GM10847 (cell line): ENCODE data around the gene CSPG4.

ENCODE experiments used
- POLR2A ChIP-seq: IDR thresholded peaks from 2 replicates; pipeline ENCODE4 v1.6.1; 2011; ENCODE audit not compliant: insufficient read length; ENCODE audit errors: extremely low read depth

CSPG4 gene

DNA sequence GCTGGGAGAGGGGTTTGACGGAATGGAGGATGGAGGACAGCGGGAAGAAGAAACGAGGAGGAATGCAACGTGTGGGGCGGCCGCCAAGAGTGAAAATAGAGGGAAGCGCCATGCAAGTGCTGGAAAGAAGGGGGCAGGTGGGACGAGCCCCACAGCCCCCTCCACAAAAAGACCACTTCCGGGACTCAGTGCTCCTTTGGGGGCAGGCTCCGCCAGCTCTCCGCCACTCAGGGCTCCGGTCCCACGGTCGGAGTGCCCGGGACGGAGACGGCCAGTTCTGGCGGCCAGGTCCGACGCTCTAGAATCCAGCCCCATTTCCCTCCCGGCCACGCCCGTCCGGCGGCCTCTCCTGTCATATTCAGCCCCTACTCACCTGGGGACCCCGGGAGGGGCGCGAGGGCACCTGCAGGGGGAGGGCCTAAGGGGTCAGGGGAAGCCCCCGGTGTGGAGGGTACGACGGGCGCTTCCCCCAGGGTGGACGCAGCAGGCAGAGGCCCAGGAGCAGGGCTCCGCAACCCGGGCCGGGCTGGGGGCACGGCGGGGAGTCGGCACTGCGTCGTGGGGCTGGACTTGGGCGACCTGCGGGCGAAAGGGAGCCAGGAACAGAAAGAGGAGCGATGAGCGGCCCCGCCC lies 25.5 kb upstream of the CSPG4 start:
- peak; percentile 36 for TF ChIP-seq POLR2A

DNA sequence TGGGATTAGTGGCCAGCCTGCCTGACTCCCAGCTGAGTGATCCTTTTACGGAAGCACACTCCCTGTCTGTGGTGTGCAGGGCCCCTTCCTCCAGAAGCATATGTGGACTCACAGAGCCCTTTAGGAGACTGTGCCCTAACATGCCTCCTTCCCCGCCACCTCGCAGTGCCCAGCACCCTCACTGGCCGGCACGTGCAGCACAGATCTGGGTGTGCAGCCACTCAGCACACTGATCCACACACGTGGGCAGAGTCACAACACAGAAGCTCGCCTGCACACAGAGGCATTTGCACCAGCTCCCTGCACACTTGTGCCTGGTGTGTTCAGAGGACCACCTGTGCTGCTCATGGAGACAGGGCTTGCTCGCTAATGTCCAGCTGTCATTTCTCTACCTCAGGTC lies 23.6 kb upstream of the CSPG4 start:
- TF ChIP-seq POLR2A = no peak

DNA sequence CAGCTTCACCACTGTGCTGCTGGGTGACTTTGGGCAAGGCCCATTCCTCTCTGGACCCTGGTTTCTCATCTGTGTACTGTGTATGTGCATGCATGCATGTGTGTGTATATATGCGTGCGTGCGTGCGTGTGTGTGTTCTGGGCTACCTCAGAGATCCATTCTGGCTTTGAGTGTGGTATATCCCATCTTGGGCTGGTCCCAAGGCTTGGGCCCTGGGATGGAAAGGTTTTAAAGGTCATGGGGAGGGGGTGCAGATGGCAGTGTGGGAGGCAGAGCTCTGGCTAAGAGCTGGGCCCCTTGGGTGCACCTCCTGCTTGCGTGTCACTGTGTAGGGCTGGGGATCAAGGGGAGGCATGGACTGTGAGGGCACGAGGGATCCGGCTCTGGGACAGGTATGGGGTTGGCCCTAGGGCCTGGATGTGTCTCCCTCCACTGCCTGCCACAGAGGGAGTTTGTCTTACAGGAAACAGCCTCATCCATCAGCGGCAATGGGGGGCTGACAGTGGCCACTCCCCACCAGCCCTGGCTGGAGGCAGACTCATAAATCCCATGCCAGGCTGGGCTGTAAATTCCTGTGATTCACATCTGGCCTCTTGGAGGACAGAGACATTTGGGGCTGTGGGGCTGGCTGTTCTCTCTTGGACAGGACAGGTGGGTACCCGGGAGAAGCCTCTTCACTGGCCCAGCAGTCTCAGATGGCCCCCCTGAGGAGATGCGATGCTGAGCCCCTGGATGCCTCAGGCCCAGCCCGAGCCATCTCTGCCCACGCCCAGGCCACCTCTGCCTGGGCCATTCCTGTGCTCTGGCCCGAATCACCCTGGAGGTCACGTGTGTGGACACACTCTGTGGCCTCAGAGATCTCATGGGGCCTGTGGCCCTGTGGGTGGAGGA lies 21.4 kb upstream of the CSPG4 start:
- TF ChIP-seq POLR2A = no peak

DNA sequence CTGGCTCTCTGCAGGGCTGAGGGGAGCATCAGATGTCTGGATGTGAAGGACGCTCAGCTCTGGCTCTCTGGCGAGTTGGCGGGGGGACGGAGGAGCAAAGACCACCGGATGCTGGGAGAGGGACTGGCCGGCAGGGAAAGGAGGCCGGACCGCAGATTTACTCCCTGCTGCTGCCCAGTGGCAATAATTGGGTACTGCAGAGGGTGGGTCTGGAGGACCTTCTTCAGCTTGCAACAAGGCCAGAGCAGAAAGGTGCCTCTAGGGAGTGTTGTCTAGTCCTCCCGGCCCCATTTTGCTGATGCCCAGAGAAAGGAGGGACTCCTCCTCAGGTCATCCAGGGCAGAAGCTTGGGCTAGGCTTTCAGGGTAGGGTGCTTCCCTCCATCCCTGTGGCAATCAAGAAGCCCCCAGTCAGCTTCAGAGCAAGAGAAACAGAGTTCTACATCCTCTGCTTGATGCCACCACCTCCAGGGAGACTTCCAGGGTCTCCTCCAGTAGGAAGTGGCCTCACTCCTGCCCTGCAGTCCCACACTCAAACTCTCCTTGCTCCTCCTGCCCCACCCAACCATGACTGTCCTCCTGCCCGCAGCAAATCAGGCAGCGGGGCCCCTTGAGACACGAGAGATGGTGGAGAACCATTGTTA lies 20.3 kb upstream of the CSPG4 start:
- no peak for TF ChIP-seq POLR2A

DNA sequence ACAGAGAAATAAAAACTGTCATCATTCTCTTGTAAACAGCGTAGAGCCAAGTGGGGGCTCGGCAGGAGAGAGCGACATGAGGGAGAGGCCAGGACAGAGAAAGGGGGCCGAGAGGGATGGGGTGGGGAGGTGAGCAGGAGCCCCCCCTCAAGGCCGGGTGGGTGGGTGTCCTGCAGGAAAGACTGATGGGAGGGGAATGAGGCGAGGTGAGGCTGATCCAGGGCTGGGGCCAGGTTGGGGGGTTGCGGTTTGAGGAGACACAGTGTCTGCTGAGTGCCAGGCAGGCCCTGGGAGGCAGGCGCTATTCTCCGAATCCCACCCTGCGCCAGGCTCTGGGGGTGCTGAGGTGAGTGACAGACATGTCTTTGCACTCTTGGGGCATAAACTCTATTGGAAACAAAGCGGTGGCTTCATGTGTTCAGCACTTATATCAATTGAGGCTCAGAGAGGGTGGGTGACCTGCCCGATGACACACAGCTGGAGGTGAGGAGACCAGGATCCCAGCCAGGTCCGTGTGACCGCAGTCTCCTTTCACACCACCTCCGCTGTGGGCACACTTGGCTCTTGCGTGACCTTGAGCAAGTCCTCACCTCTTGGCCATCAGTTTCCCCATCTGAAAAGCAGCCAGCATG lies 19.6 kb upstream of the CSPG4 start:
- no peak for TF ChIP-seq POLR2A

DNA sequence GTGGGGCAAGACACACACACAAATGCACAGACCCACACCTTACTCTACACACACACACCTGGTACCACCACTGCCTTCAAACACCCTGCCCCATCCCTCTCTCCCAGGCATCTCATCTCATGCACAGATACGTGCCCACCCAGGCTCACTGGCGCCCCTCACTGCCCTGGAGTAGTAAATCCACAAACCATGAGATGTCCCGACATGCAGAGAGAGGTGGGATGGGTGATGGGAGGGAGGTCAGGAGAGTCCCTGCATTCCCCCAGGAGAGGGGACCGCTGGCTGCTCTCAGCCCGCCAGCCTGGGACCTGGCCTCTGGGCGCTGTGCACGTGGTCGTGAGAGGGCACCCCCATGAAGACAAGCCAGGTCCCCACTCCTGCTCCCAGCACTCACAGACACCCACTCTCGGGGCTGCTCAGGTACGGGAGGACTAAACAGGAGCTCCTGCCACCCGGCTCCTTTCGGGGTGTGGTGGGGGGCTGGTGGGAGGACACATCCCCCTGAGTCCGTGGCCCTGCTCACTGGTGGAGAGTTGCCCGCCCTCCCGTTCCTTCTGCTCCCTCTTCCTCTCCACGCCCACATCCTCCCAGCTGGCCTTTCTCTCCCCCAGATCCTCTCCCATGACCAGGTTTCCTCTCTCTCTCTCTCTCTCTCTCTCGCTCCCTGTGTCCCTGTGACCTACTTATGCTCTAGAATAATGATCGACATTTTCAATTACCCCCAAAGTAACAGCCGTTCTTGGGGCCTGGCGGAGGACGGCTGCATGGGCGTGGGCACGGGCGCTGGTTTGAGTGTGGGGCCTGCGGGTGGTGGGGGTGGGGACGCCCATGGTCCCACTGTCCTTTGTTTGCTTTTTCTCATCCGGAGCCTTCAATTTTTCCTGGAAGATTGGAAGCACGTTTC lies 18.9 kb upstream of the CSPG4 start:
- TF ChIP-seq POLR2A = no peak

DNA sequence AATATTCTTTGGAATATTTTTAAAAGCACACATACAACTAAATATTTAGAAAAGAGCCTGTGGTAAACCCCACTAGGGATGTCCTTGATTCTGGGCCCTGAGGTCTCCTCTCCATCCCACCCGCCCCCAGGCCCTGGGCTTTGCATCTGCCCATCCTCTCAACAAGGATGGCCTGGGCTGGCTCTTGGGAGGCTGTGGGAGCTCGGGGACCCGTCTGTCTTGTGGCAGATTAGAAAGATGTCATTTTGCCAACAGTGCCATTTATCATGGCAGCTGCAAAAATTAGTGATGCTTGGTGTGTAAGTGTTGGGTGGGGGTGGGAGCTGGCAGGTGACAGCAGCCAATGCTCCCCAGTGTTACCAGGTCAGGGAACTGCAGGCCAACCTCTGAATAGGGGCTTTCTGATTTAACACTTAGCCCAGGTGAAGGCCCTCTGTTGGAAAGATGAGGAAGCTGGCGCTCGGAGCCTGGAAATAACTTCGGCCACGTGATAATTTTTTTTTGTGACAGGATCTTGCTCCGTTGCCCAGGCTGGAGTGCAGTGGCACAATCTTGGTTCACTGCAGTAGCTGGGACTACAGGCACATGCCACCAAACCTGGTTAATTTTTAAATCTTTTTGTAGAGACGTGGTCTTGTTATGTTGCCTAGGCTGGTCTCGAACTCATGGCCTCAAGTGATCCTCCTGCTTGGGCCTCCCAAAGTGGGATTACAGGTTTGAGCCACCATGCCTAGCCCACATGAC lies 16.9 kb upstream of the CSPG4 start:
- no peak for TF ChIP-seq POLR2A

DNA sequence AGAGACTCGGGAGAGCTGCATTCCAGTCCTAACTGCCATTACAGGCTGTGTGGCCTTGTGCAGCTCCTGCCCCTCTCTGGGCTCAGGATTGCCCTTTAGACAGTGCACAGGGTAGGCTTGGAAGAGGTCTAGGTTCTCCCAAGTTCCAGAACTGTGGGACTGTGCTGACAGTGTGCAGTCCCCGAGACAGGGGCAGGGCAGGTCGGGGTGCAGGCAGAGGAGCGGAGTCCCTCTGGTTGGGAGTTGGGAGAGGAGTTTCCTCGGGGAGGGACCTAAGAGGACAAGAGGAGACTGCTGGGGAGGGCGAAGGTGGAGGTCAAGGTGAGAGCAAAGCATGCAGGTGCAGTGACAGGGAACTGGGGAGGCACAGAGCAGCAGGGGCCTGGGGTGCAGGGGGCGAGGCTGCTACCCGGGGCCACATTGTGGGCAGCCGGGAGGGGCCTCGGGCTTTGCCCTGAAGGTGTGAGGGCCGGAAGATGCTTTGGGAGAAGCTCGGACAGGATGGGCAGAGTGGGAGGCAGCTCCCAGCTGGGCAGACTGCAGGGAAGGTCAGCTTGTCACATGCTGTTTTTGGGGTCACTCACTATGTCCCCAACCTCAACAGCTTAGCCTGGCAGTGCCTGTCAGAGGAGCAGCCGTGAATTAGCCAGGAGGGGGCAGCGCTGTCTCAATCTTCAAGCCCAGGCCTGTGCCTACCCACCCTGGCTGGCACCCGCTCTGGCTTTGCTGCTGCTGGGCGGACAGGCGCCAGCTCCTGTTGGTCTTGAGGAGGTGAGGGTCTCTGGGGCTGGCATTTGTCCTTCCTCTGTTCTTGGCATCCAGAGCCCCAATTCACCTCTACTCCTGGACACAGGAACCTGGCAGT lies 15.4 kb upstream of the CSPG4 start:
- no peak for TF ChIP-seq POLR2A

DNA sequence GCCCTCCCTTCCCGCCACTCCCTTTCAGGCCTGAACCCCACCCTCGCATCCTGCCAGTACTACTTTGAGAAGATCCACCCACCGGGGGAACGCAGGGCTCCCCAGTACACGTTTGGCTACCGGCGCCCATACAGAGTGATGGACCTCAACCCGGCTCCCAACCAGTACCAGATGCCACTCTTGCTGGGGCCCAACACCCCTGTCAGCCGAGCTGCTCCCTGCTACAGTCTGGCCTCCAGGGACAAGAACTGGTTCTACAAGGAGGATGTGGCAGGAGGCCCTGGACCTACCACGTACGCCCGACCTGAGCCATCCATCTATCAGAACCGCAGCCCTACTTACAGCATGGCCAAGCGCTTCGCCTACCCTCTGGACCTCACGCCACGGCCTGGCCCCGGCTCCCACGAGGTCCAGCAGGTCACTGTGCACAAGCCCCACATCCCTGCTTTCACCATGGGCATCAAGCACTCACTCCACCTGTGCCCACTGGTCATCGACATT lies 14.4 kb upstream of the CSPG4 start:
- TF ChIP-seq POLR2A = no peak

DNA sequence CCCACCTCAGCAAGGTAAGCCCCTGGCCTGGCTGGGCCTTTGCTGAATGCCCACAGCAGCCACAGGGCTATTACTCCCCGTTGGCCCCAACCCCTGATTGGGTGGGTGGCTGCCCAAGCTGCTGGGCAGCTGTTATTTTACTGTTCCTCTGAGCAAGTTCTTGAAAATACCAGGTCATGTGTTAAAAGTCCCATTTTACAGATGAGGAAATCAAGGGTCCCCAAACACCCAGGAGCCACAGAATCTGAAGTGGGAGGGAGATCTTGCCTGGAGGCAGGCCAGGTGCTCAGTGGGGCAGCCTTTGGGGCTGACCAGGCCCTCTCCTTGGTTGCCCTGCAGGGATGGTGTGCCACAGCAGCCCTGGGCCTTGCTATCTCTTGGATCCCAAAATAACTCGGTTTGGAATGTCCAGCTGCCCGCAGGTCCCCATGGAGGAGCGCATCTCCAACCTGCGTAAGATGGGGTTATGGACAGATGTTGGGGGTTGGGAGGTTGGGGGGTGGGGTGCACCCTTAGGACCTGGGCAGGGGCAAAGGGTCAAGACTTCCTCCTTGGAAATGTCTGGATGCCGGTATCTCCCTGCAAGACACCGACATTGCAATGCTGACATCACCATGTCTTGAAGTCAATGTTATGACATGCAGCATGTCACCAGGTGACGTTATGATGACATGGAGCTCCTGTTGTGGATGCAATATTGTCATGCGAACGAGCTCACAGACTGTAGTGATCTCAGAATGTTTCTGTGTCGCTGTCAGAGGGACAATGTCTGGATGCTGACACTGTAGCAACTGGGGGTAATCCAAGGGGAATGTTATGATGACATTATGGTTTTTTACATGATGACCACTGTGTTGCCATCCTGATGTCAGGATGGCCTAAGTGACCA lies 13.3 kb upstream of the CSPG4 start:
- no peak for TF ChIP-seq POLR2A

DNA sequence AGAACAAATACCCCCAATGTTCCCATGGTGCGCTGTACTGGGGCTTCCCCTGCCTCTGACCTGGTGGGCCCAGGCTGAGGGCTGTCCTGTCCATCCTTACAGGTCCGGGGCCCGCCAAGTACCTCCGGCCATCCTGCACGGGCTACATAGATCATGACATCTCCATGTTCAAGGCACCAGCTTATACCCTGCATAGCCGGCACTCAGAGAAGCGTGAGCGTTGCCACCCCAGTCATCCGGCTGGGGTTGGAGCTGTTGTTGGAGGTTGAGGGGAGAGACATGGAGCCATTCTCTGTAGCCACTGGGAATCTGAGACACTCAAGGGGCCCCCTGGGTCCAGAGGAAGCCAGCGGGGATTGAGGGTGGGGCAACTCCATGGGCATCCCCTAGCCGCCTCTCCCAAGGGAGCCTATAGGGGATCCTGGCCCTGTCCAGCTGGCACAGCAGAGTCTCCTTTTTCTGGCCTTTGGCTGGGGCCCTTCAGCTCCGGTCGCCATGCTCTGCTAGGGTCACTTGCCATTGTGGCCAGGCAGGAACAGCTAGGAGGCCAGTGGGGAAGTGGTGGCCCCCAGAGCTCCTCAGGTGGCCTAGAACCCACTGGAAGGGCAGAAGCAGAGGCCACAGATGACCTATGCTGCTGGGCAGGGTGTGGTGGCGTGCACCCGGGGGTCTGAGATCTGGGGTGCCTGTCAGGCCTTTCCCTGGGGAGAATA lies 12.5 kb upstream of the CSPG4 start:
- no peak for TF ChIP-seq POLR2A

DNA sequence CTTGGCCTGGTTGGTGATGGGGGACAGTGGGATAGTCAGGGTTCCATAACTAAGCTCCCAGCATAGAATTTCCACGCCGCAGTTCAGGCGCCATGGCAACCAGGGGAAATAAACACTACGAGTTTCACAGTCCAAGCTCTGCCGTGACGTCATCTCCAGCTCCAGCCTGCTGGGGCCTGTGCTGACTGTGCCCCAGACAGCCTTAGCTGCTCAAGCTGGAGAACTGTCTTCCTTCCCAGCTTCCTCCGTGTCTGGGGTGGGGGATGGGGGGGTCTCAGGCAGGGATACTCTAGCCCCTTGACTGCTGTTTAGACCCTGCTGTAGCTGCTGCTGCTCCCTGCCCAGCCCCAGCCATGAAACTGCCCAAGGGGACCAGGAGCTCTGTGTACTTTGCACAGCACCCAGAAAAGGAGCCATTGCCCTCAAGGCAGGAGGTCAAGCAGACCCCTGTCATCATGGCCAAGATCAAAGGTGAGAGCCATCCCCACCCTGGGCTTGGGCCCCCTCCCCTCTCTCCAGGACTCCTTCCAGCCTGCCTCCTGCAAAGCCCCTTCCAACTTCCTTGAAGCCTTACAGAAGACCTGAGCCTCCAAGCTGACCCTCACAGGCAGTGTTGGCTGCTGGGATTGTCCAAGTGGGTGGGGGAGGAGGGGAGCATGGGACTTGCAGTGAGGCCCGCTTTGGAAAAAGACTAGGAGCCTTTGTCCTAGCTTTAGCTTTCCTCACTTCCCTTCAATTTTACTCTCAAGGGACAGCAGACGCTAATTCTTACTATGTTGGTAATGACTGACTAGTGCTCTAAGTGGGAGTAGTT lies 11.4 kb upstream of the CSPG4 start:
- TF ChIP-seq POLR2A = no peak
